ENCODE measurements around the gene DENND6B.

GRCh38 chr22:50357222-50357621, 30.4 kb upstream of the DENND6B start:
- TF ChIP-seq CTCF (IDR thresholded peaks at IDR 0.05; ENCODE audit: extremely low read depth in 1 of 2, insufficient read depth in 1 of 2, low read depth in 1 of 2, low read length in 2 of 2) = no peak
- TF ChIP-seq POLR2A (IDR thresholded peaks at IDR 0.05; ENCODE audit: low read depth, low read length) = no peak
- no peak for TF ChIP-seq JUN (IDR thresholded peaks at IDR 0.05; ENCODE audit: borderline replicate concordance, insufficient read depth, insufficient read length, low read depth)
- no peak for TF ChIP-seq EZH2 (IDR thresholded peaks at IDR 0.05; ENCODE audit: borderline replicate concordance, low read depth, low read length, severe bottlenecking)
- no peak for TF ChIP-seq POLR2AphosphoS5 (IDR thresholded peaks at IDR 0.05; ENCODE audit: insufficient read depth, low read depth, low read length)
- no peak for TF ChIP-seq MYC (IDR thresholded peaks at IDR 0.05; ENCODE audit: low read depth, low read length)
- TF ChIP-seq MAX (IDR thresholded peaks at IDR 0.05; ENCODE audit: insufficient read depth, insufficient read length) = no peak
- no peak for TF ChIP-seq GATA2 (IDR thresholded peaks at IDR 0.05; ENCODE audit: insufficient read depth, insufficient read length, low read depth, low read length)

Data from endothelial cell of umbilical vein (primary cell).